CD4-positive, alpha-beta T cell (primary cell): ENCODE results near the gene NFILZ. TPM values are rescaled to one million over a fixed set of nuclear protein-coding genes. Genes with fewer than 3 reads are reported as not detected.

Experiments used
- ATAC-seq: fragments of 200-7000 bp; cut with Tn5 transposase; one replicate; pipeline ENCODE4 v1.10.0; 2022; ENCODE audit warnings: mild to moderate bottlenecking; ENCODE audit not compliant: poor library complexity
- CTCF ChIA-PET: fragments of 350-600 bp; sonication (Branson Sonifier 250); formaldehyde crosslinking; loops from one replicate; lab custom pipeline; 2021; ENCODE audit warnings: antibody characterized with exemption, inconsistent platforms; lab: Charles Lee
- POLR2A ChIA-PET: fragments of 350-600 bp; sonication (Branson Sonifier 250); formaldehyde crosslinking; loops from one replicate; lab custom pipeline; 2021; ENCODE audit warnings: antibody characterized with exemption, inconsistent platforms; lab: Charles Lee
- DNase-seq, 14 experiments: peaks; one replicate each; pipeline ENCODE4 v3.0.0-alpha.2; 2013 to 2020; ENCODE audit warnings: mixed read lengths in 2 of 14
- H3K27ac ChIP-seq, 2 donors: one replicate each; pipeline versions ENCODE4 v1.5.1 to v1.7.0; 2013; ENCODE audit warnings: low read length in 2 of 2, low read depth in 1 of 2, mild to moderate bottlenecking in 1 of 2
- H3K27me3 ChIP-seq, 2 experiments: 1 replicate in 1 of 2; 2 replicates in 1 of 2; pipeline versions ENCODE4 v1.6.1 to v1.7.0; 2013; ENCODE audit warnings: low read length in 2 of 2, control low read depth in 1 of 2, mild to moderate bottlenecking in 1 of 2, moderate library complexity in 1 of 2; ENCODE audit not compliant: insufficient read depth in 2 of 2, control insufficient read depth in 1 of 2
- H3K36me3 ChIP-seq: one replicate; pipeline ENCODE4 v1.6.1; 2013; ENCODE audit warnings: low read length, control low read depth; ENCODE audit not compliant: insufficient read depth
- H3K4me1 ChIP-seq: one replicate; pipeline ENCODE4 v1.6.1; 2013; ENCODE audit warnings: low read length, control low read depth; ENCODE audit not compliant: insufficient read depth
- H3K4me3 ChIP-seq: one replicate; pipeline ENCODE4 v1.5.1; 2013; ENCODE audit warnings: mild to moderate bottlenecking, low read length, moderate library complexity
- H3K9me3 ChIP-seq, 2 experiments: 1 replicate in 1 of 2; 2 replicates in 1 of 2; pipeline versions ENCODE4 v1.6.1 to v1.7.0; 2013; ENCODE audit warnings: low read length in 2 of 2, mild to moderate bottlenecking in 2 of 2, control low read depth in 1 of 2, moderate library complexity in 1 of 2; ENCODE audit not compliant: control insufficient read depth in 1 of 2, insufficient read depth in 1 of 2
- H3K27ac Mint-ChIP-seq: one replicate; pipeline ENCODE4 v1.8.0; 2020; ENCODE audit warnings: mixed read lengths
- H3K27me3 Mint-ChIP-seq: one replicate; pipeline ENCODE4 v1.8.0; 2021; ENCODE audit warnings: mixed read lengths
- H3K36me3 Mint-ChIP-seq: one replicate; pipeline ENCODE4 v1.8.0; 2021; ENCODE audit warnings: low read depth, mixed read lengths
- H3K4me1 Mint-ChIP-seq: one replicate; pipeline ENCODE4 v1.8.0; 2021; ENCODE audit warnings: low read depth, mixed read lengths
- H3K4me3 Mint-ChIP-seq: one replicate; pipeline ENCODE4 v1.8.0; 2020; ENCODE audit warnings: mild to moderate bottlenecking, mixed read lengths
- H3K9me3 Mint-ChIP-seq: one replicate; pipeline ENCODE4 v1.8.0; 2020; ENCODE audit warnings: mixed read lengths
- CTCF ChIP-seq: fragments of 200-600 bp; IDR thresholded peaks from one replicate; pipeline ENCODE4 v1.8.0; 2022; ENCODE audit warnings: antibody characterized with exemption, mild to moderate bottlenecking
- intact Hi-C, 2 experiments: fragments of 100-400 bp; cut with DNase I in 1 of 2; cut with micrococcal nuclease in 1 of 2; formaldehyde crosslinking; loops; one replicate each; pipeline versions ENCODE4 v1.15.1 to v1.9.0; 2023 to 2025; cut with DNase I, micrococcal nuclease
- total RNA-seq, 174 experiments: library from RNA in 2 of 174; stranded (reverse) in 2 of 174; gene quantifications; one replicate each; pipeline ENCODE4 v1.2.3 and lab custom pipeline; 2021 to 2026

NFILZ gene
- total RNA-seq, 2 experiments from 2014 or later = not detected

GRCh38 chr19:8596168-8596567, 34.3 kb upstream of the NFILZ start:
- DNase-seq (no peak), ATAC-seq (no peak)
- Mint-ChIP-seq H3K4me1 (peaks cover 20% of the 10 kb centered on the region), H3K36me3 (peaks cover 61% of the 10 kb centered on the region), H3K27me3 (no peaks in the 10 kb centered on the region), H3K4me3 (no peak overlapping the region), H3K9me3 (peaks cover 2% of the 10 kb centered on the region), H3K27ac (no peak overlapping the region)
- ChIA-PET CTCF (interaction anchor here (1.6 kb wide), 1 partner anchor 15 kb away, joined by 5 read pairs; no protein-coding TSS in a partner anchor), POLR2A (no interaction called here)
- H3K27ac ChIP-seq = no peak overlapping the region
- TF ChIP-seq CTCF = no peak
- no peak overlapping the region for H3K4me3 ChIP-seq
- no peaks in the 10 kb centered on the region for H3K27me3 ChIP-seq
- peaks cover 7 to 9% of the 10 kb centered on the region in 2 experiments for H3K9me3 ChIP-seq
- peaks cover 20% of the 10 kb centered on the region for H3K4me1 ChIP-seq
- intact Hi-C loops = no loop called here
- peaks cover 8% of the 10 kb centered on the region for H3K36me3 ChIP-seq

GRCh38 chr19:8600064-8600463, 30.4 kb upstream of the NFILZ start:
- Mint-ChIP-seq H3K4me3 (no peak overlapping the region), H3K4me1 (no peaks in the 10 kb centered on the region), H3K27ac (no peak overlapping the region), H3K36me3 (peaks cover 63% of the 10 kb centered on the region), H3K9me3 (no peaks in the 10 kb centered on the region), H3K27me3 (no peaks in the 10 kb centered on the region)
- intact Hi-C loops = no loop called here
- Histone ChIP-seq H3K4me3 (no peak overlapping the region), H3K9me3 (peaks cover 6 to 7% of the 10 kb centered on the region in 2 experiments), H3K4me1 (no peaks in the 10 kb centered on the region), H3K27me3 (no peaks in the 10 kb centered on the region), H3K36me3 (peaks cover 22% of the 10 kb centered on the region), H3K27ac (no peak overlapping the region)
- POLR2A ChIA-PET = no interaction called here
- DNase-seq = no peak
- CTCF ChIA-PET = no interaction called here
- ATAC-seq = no peak
- no peak for TF ChIP-seq CTCF

GRCh38 chr19:8600816-8601215, 29.6 kb upstream of the NFILZ start:
- H3K4me1 Mint-ChIP-seq = no peaks in the 10 kb centered on the region
- no peaks in the 10 kb centered on the region for H3K9me3 Mint-ChIP-seq
- no peaks in the 10 kb centered on the region for H3K4me1 ChIP-seq
- intact Hi-C loops = no loop called here
- H3K27me3 ChIP-seq = no peaks in the 10 kb centered on the region
- ATAC-seq (no peak), DNase-seq (no peak)
- H3K4me3 Mint-ChIP-seq = no peak overlapping the region
- no peaks in the 10 kb centered on the region for H3K27me3 Mint-ChIP-seq
- peaks cover 8 to 14% of the 10 kb centered on the region in 2 experiments for H3K9me3 ChIP-seq
- no peak overlapping the region for H3K4me3 ChIP-seq
- no peak overlapping the region for H3K27ac ChIP-seq
- H3K27ac Mint-ChIP-seq = no peak overlapping the region
- peaks cover 24% of the 10 kb centered on the region for H3K36me3 ChIP-seq
- peaks cover 66% of the 10 kb centered on the region for H3K36me3 Mint-ChIP-seq
- no peak for TF ChIP-seq CTCF
- POLR2A ChIA-PET = no interaction called here
- CTCF ChIA-PET = no interaction called here
